ENCODE data around the gene ZRANB1.
"Not testable (repeated sequence)": the region's sequence is repeated elsewhere in the genome, so short reads cannot be mapped to it uniquely, and the experiment has no call there.

ZRANB1 gene

DNA sequence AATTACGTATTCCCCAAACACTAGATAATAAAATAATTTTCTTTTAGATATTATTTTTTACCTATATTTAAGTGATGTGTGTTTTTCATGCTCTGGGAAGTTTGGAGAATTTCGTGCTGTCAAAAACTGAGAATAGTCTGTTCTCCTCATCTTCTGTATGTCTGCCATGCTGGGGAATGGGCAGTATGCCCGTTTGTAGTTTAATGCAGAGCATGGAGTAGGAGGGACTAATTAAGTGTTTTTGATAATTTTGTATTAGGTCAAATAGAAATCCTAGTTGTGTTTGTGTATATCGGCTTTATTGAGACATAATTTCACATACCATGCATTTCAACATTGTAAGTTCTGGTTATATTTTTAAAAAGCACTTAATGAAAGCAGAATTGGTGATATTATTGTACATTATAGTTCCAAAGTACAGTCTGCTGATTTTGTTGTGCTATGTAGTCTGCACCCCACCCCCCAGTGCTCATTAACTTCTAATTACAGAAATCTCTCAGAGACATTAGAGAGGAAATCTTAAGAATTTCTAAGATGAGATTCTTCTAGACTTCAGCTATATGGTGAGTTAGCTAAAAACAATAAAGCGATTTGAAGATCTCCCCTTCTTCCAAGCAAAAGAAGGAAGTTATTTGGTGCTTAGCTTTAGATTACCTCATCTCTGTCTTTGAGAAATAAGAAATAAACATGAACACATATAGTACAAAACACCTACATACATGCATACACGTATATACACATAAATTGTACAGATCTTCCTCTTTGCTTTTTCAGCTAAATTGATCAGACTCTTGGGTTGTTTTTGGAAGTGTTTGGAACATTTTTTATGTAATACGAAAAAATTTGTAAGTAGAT is 22.2 kb downstream of the ZRANB1 start:
- no peak for DNase-seq (ENCODE audit: low spot score)

DNA sequence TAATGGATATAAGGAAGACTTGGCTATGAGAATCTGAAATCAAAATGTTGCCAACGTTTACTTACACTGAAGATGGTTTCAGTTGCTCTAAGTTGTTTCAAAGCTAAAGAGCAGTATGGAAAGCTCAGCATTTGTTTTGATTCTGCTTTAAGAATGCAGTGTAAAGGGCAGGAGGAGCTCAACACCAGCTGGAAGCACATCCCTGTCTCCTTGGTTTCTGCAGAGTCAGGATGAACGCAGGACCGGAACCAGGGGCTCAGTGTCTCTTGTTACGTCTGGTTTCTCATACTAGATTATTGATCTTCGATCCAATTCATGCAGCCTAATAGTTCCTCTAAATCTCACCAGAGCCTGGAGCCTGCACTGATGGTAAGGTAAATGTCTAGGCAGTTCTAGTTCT is 24.1 kb downstream of the ZRANB1 start:
- no peak for DNase-seq (ENCODE audit: low spot score)

DNA sequence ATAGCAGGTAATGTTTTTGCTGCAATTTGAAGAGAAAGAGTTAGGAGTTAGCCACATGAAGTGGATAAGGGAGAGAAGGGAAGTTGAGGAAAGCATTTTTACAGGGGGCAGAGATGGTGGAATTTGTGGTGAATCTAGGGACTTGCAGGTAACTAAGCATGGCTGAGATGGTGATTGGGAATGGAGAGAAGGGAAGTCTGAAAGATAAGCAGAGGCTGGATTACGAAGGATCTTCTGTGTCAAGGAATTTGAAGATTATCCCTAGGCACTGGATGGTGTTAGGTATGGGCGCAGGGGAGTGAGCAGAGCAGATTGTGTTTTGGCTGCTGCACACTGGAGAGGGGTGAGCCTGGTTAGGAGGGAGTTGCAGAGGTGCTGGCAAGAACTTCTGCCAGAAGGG is 25.3 kb downstream of the ZRANB1 start:
- no peak for DNase-seq (ENCODE audit: low spot score)

DNA sequence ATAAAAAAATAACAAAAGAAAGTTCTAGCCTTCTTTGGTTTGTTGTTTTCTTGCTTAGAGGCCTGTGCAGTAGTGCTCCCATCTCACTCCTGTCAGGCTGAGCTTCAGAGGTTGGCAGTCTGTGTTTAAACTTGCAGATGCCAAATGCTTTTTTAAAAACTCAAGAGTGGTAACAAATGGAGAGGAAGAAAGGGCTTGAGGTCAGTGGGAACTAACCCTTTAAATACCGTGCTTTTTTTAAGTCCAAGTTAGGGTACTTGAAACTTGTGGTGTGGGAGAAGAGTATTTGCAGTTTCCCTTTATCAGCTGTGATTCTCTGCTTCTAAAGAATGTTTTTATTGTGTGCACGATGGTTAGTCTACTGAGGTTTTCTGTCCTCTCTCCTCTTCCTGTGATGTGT is 29.4 kb downstream of the ZRANB1 start:
- DNase-seq (ENCODE audit: low spot score) = no peak

DNA sequence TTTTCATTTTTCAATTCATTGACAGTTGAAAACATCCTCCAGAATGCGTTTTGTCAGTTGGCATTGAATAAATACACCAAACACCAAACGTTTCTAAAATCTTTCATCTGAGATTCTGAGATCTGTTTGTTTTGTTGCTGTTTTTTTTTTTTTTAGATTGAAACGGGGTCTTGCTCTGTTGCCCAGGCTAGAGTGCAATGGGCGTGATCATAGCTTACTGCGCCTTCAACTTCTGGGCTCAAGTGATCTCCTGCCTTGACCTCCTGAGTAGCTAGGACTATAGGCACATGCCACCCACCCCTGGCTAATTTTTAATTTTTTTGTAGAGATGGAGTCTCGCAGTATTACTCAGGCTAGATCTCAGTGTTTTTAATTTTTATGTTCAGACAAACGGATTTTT is 30.7 kb downstream of the ZRANB1 start:
- no peak for DNase-seq (ENCODE audit: low spot score)

DNA sequence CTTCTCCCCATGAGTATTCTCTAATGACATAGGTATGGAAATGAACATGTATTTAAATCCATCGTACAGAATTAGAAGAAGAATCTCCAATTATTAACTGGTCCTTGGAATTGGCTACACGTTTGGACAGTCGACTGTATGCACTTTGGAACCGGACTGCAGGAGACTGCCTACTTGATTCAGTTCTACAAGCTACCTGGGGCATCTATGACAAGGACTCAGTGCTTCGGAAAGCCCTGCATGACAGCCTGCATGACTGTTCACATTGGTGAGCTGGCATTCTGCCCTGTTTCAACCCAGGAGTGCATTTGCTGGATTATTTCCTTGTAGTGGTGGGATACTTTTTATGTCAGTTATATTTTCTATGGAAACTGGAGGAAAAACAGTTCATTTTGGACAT is 32.2 kb downstream of the ZRANB1 start:
- DNase-seq (ENCODE audit: low spot score) = no peak

DNA sequence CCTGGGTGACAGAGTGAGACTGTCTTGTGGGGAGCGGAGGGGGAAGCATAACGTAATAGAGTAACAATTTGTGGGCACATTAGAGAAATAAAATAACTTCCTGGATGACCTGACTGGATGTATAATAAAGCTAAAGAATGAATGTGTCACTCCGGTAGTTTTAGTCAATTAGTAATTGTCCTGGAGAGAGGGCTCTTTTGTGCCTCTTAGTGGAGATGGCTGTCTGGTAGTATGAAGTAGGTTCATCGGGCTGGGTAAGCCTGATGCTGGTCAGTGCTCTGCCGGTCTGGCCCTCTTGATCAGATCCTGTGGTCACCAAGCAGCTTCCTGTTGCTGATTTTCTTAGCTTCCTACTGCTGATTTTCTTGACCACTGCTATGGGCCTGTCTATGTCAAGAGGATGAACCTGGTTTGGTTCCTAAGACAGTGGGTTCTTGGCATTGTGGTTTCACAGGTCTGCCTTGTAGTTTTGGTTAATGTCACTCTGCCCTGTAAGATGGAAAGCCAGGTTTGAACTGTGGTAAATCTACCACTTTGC is 34.1 kb downstream of the ZRANB1 start:
- DNase-seq (ENCODE audit: low spot score) = no peak

DNA sequence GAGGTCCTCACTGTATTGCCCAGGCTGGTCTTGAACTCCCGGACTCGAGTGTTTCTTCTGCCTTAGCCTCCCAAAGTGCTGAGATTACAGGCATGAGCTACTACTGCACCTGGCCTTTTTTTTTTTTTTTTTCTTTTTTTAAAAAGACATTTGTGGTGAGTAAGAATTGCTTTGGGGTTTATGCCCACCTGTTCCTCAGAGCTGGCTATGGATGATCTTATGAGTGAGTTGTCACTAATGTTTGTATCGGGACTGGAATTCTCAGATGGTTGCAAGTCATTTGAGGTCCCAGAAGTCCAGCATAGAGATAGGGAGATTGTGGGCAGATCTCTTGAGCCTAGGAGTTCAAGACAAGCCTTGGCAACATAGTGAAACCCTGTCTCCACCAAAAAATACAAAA is 35.2 kb downstream of the ZRANB1 start:
- no peak for DNase-seq (ENCODE audit: low spot score)

DNA sequence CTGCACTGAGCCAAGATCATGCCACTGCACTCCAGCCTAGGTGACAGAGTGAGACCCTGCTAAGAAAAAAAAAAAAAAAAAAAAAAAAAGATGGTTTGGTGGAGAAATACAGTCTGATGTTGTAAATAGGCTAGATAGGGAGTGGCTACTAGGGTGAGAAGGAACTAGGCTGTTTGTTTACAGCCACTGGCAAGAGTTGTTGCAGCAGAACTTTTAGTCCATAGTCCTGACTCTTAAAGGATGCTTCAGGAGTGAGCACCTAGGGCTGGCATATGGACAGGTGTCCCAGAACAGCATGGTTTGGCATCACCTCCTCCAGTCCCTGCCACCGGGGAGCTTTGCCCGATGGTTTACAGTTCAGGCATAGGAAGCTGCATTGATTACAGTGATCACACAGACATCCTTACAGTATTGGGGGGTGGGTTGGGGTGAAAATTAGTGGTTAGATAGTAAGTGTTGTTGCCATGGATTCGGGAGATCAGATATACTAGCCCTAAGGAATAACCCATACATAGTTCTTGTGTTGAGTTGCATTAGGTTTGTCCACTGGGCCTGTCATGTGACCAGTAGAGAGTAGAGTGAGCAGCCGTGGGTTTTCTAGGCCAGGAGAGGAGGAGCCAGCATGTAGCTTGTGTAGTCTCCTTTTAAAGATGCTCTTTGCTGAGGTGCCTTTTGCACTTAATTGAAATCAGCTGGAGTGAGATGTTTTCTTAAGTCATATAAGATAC is 35.9 kb downstream of the ZRANB1 start:
- DNase-seq (ENCODE audit: low spot score) = no peak

DNA sequence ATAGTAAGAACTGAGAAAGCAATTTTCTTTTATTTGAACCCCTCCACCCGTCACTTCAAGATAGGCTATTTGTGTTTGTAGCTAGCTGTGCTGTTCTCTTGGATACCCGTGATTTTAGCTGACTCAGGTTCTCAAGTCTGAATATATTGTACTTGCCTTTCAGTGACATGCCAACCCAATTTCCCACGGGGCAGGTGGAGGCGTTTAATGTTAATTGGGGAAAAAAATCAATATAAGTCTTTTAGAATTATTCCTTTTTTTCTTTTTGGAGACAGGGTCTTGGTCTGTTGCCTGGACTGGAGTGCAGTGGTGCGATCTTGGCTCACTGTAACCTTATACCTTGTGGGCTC is 36.4 kb downstream of the ZRANB1 start:
- DNase-seq (ENCODE audit: low spot score) = no peak

DNA sequence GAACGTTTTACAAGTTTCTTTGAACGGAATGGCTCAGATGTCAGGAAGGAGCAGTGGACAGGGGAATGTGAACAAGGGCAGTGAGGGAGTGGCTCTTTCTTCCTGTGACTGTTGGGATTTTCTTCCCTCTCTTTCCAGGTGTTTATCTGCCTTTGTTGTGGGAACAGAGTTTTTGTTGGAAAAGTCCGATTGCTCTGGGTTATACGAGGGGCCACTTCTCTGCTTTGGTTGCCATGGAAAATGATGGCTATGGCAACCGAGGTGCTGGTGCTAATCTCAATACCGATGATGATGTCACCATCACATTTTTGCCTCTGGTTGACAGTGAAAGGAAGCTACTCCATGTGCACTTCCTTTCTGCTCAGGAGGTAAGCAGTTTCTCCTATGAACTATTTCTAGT is 41.4 kb downstream of the ZRANB1 start:
- DNase-seq (ENCODE audit: low spot score) = no peak

DNA sequence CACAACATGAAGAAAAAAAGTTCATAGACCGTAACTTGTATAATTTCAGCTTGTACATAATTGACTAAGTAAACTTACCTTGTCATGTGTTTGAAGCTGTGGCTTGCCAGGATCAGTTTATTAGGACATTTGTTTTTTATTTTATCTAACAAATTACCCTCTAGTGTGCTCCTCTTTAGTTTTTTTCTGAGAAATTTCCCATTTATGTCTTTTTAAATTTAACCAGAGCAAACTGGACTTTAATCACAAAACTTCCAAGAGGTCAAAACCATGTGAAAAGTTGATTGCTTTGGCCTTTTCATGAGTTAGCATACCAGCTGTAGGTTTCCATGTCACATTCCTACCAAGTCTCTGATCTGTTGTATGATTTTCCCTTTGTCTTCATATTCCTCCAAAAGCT is 42.5 kb downstream of the ZRANB1 start:
- DNase-seq (ENCODE audit: low spot score) = no peak

DNA sequence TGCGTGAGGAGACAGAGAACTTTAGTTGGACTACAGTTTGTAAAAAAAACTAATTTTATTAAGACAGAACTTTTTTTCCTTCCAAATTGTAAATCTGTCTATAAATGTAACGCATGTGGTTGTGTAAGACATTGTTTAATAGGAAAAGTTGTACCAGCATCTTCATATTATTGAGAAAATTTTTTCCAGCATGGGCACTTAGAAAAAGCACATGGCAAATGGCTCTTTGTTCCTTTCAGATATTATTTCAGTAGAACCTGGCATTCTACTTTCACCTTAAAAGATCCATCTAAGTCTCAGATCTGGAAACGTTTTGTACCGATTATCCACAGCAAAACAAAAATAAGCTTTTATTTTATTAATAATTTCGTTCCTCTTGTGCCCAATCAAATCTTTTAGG is 43.2 kb downstream of the ZRANB1 start:
- DNase-seq (ENCODE audit: low spot score) = no peak

DNA sequence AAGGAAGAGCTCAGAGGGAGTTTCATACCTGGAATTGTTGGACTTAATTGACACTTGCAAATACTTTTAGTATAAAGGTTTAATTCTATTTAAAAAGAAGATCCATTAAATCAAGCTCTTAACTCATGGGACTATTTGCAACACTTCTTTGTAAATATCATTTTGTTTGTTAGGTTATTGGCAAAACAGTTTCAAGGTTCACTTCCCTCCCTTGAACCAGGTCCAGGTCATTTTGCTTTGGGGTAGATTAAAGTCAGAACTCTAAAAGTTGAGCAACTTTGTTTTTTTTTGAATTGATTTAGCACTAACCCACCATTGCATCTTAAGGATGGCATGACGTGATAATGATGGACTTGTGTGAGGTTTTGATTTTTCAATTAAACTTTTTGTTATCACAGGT is 45.9 kb downstream of the ZRANB1 start:
- no peak for DNase-seq (ENCODE audit: low spot score)

DNA sequence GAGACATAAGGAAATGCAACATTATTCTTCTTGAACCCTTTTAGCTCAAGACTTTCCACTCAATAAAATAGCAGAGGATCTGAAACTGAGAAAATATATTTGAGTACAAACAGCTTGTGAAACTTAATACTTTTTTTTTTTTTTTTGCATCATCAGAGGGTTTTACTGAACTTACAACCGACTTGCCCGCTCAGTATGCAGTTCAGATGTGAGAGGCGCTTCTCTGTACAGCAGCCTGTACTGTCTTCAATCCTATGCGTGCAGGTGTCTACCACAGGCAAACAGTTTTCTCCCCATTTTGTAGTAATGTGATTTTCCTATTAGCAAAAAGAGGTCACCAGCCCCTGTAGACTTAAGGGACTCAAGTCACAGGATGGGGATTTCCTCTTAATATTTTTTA is 46.8 kb downstream of the ZRANB1 start:
- DNase-seq (ENCODE audit: low spot score) = not testable (repeated sequence)

DNA sequence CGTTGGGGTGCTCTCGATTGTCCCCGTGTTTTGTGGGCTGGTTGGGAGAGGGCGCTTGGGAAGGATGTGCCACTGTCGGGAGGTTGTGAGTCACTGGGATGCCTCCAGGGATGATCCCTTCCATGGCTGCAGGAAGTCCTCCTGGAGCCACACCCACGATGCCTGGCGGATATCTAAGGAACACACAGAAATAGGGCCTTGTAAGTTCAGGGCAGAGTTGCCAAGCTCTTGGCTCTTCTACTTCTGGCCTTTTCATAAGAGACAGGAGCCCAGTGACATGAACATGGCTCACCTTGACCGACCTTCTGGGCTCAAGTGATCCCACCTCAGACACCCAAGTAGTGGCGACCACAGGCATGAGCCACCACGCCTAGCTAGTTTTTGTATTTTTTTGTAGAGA is 47.6 kb downstream of the ZRANB1 start:
- no peak for DNase-seq (ENCODE audit: low spot score)

DNA sequence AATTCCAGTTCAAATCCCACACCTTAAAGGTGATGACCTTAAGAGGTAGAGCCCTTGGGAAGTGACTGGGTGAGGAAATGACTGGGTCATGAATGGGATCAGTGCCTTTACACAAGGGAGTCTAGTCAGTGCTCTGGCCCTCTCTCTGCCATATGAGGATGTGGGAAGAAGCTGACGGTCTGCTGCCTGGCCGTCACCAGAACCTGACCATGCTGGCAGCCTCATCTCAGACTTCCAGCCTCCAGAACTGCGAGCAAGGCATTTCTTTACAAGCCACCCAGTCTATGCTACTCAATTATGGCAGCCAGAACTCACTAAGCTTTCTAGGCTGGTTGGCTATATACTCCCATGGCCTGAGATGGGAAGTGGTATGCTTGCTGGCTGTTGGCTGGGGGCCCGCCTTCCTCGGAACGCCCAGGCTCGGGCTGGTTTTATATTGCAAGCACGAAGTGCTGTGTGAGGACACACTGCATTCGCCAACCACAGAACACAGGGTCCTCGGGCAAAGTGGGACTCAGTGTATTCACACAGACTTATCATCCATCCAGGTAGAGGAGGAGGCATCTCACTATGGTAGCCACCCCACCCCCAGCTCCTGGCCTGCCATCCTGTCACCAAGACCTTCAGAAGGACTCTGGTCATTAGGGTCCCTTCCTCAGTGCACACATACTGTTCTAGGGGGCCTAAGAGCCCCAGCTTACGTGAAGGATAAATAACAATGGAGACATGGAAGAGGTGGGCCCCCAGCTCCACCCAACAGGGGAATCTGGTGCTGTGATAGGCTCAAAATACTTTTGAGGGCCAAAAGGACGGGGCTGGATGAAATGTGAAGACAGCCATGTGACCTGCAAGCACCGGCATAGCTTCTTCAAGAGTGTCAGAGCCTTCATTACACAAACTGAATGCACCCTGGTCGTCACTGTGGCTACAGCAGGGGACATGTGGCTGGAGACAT is 49.0 kb downstream of the ZRANB1 start:
- DNase-seq (ENCODE audit: low spot score) = no peak

DNA sequence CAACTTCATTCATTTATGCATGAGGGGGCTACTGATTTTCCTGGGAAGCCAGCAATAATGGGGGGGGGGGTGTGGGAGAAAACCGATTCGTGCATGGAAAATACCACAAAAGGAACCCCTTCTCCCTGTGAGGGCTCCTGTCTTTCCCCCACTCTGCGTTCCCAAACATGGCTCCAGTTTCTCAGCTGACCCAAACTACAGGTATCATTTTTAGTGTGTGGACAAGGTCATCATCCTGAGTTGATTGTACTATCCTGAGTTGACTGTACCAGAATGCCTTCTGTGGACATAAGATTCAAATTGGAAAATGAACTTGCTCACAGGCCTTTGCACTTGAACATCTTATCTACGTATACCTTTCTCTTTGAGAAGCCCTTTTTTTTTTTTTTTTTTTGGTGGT is 49.9 kb downstream of the ZRANB1 start:
- no peak for DNase-seq (ENCODE audit: low spot score)

DNA sequence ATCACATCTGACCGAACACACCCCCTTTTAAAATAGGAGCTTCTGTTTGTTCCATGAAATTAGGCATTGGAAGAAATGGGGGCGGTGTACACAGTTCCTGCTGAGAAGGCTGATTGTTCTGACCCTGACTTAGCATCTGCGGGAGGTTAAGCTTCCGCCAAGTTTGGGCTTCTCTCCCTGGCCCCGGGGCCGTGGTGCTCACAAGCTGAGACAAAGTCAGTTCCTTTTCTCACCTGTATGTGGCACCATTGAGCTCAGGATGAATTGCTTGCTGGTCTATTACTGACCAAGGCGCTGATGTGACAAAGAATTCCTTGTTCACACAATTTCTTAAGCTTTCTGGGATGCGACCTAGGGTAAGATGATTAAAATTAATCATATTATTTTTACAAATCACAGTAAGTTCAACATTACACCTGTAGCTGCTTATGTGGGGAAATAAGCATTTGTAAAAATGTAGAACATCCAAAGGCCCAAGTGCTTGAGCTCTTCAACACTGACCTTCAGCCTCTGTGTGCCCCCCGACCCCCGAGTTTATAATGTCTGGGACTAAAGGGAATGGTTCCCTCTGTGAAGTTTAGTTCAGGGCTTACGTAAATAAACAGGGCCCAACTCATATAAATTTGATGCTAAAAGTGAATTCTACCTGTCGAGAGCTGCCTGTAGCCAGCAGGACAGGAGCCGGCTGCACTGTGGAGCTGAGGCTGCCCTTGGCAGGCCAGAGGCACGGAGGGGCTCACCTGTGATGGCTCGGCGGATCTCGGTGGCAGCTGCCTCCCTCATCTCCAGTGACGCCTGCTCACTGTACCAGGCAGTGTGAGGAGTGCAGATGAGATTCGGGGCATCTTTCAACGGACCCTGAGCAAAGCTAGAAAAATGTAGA is 50.8 kb downstream of the ZRANB1 start:
- DNase-seq (ENCODE audit: low spot score) = peak; percentile 56

DNA sequence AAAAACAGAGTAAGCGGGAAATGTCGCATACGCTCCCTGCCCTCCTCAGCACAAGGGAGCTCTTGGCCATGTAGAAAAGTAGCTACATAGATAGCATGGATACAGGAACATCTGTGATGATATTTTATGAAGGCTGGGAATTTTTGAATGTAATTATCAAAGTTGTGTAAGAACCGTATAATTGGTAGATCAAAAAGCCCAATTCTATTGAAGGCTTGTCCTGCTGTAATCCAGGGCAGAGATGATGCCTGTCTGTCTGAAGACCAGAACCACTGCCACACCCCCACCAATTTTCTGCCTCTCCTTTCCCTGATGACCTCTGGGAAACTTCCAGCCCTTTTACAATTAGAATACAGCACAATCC is 51.4 kb downstream of the ZRANB1 start:
- no peak for DNase-seq (ENCODE audit: low spot score)

All from SK-N-DZ (cell line).